Right lobe of liver (tissue), 4 donors: Measurements from ENCODE around the gene TSPAN2.

Experiments
- CTCF ChIP-seq, 4 donors: fragments of 200-600 bp in 3 of 4; fragments of 450-650 bp in 1 of 4; IDR thresholded peaks; one replicate each; pipeline versions ENCODE4 v1.5.1 to v1.8.0; 2016 to 2022; ENCODE audit warnings: antibody characterized with exemption in 4 of 4, mild to moderate bottlenecking in 2 of 4
- POLR2A ChIP-seq: fragments of 450-650 bp; IDR thresholded peaks from one replicate; pipeline ENCODE4 v1.6.1; 2017; ENCODE audit warnings: antibody characterized with exemption, mild to moderate bottlenecking
- donor health status: DM: no; HTN: no; CAD: no.
- donor health status: DM: no; HTN: no; CAD: no.
- donor health status: DM: no; HTN: yes; CAD: no.

- no peak for TF ChIP-seq CTCF (IDR thresholded peaks at IDR 0.05)
- TF ChIP-seq POLR2A, result no peak
Measured at GRCh38 chr1:115090186-115090490, 835 bp upstream of the TSPAN2 start.
